NCI-H345 treated with DMSO at 0.1 percent for 48 hours (cell line): ENCODE data around the gene ANKZF1.

Source experiments
- DNase-seq: peaks from one replicate; lab custom pipeline; 2025; ENCODE audit not compliant: unreplicated experiment; lab: John Stamatoyannopoulos, UW

The ANKZF1 gene

DNA sequence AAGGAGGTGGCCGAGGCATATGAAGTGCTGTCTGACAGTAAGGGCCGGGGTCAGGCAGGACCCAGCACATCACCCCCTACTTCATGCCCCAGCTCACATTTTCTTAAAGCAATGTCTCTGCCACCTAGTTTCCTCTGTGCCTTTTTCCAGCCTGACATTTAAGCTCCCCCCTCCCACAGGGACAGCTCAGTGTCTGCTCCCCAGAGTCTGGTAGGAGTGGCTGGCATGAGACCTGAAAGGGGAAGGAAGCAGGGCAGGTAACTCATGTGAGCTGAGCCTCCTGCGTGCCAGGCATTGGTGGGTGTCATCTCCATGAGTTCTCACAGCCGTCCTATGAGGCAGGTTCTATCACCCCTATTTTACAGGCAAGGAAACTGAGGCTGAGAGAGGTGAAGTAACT is 51.0 kb downstream of the ANKZF1 start:
- DNase-seq: no peak

DNA sequence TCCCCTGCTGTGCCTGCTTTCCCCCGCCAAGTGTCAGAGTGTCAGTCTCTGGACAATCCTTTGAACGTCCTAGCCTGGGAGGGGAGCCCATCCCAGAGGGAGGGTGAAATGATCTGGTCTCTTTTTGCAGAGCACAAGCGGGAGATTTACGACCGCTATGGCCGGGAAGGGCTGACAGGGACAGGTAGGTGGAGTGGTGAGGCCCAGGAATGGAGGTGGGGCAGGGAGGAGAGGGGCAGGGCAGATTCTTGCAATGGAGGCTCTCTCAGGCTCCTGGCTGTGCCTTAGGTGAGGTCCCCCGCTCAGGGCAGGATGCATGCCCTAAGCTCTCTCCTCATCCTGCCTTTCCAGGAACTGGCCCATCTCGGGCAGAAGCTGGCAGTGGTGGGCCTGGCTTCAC is 52.0 kb downstream of the ANKZF1 start:
- DNase-seq: no peak

DNA sequence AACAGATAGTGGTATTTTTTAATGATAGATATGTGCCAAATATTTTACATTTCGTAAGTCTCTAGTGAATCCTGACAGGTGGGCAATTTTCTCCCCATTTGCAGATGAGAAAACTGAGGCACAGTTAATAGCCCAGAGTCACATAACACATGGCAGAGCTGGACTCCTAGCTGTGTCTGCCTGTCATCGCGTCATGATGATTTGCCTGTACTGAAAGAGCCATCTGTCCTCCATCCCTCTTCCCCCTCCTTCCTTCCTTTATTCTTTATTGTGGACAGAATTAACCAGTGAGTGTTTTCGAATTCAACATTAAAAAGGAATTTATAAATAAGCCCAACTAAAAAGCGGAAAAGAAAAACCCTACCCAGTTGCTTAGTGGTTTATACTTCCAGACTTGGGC is 52.8 kb downstream of the ANKZF1 start:
- no peak for DNase-seq

DNA sequence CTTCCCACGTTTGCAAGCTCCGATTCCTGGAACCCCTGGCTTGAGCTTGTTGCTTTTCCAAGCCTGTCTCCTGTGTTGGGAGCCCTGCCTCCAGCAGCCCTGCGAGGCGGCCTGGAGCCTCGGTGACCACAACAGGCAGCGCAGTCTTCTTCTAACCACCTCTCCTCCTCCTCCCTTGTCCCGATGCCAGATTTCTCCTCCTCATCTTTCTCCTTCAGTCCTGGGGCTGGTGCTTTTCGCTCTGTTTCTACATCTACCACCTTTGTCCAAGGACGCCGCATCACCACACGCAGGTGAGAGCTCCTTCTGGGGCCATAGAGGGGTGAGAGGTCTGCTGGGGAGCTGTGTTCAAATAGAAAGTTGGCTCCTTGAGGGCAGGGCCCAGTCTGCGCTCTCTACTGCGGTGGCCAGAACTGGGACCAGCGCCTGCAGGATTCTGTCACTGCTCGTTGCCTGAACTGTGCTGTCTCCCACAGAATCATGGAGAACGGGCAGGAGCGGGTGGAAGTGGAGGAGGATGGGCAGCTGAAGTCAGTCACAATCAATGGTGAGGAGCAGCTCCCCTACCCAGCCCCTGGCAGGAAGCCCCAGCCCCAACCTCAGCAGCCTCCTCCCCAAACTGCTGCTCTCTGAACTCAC is 53.5 kb downstream of the ANKZF1 start:
- DNase-seq: no peak

DNA sequence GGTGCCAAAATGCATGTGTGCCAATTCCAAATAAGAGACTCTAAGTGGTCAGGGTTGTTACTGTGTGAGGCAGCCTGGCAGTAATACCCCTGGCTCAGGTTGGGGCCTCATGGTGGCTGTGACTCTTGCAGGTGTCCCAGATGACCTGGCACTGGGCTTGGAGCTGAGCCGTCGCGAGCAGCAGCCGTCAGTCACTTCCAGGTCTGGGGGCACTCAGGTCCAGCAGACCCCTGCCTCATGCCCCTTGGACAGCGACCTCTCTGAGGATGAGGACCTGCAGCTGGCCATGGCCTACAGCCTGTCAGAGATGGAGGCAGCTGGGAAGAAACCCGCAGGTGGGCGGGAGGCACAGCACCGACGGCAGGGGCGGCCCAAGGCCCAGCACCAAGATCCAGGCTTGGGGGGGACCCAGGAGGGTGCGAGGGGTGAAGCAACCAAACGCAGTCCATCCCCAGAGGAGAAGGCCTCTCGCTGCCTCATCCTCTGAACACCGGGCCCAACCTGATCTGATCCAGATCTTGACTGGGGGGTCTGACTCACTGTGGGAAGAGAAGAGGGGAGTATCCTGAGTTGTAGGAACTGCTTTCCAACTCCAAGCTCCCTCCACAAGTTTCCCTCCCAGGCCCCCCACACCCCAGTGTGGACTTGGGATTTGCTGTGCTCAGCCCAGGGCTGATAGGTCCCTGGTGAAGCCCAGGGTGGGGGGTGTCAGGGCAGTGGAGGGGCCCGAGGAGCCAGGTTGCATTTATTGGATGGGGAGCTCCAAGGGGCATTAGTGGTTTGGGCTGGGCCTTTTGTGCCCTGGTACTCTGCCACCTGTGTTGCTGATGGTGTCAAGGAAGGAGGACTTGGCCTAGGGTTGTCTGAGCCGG is 55.1 kb downstream of the ANKZF1 start:
- DNase-seq: no peak

DNA sequence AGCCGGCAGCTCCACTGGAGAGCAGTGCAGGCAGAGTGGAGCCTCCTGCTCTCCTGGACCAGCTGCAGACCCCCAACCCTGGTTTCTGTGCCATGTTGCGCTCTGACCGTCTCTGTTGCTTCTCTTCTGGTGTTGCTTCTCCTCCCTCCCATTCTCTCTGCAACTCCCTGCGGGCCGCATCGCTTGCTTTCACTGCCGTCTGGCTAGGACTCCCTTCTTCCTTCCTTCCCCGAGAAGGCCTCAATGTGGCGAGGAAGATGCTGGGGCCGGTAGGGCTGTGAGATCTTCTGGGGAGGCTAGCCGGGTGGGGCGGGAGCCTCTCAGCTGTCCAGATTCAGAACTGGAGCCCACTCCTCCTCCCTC is 55.7 kb downstream of the ANKZF1 start:
- DNase-seq: no peak

DNA sequence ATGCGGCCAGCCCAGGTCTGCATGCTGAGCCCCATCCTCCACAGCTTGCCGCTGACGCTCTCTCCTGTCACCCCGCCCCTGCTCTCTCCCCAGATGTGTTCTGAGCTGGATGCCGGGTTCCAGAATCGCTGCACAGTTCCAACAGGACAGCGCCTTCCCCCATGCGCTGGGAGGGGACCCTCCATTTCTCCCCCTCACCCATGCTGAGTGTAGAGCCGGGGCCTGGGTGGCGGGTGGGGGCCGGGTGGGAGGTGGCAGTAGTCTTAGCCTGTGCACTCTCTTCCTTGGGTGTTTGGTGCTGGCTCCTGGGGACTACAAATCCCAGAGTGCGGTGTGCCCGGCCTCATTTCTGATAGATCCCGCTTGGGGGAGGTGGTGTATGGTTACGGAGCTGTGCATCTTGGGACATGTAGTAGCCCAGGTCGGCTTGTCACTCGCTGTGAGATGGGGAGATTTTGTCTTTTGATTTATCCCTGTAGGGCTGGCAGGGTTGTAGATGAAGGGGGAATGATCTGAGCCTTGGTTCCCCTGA is 56.4 kb downstream of the ANKZF1 start:
- no peak for DNase-seq
